ENCODE data around the gene CYP24A1.

GRCh38 chr20:54184904-54185626, 11.3 kb upstream of the CYP24A1 start:
- TF ChIP-seq CTCF (IDR thresholded peaks at IDR 0.05) (no peak), POLR2A (IDR thresholded peaks at IDR 0.05) (no peak)
